MCF 10A (cell line): ENCODE measurements around the gene FAM110A. TPM values are rescaled to one million over a fixed set of nuclear protein-coding genes. Genes with fewer than 3 reads are reported as not detected.
"Not testable (repeated sequence)": the region's sequence is repeated elsewhere in the genome, so short reads cannot be mapped to it uniquely, and the experiment has no call there.

ENCODE experiments used
- BruUV-seq: library from RNA; stranded (reverse); fragments of 400-500 nt; replicated peaks from 2 replicates; lab custom pipeline; 2021; lab: Mats Ljungman, UMichigan
- CTCF ChIA-PET: fragments of 300-600 bp; sonication (Branson Sonifier 250); formaldehyde crosslinking; extraction: SDS; loops from one replicate; lab custom pipeline; 2021; ENCODE audit warnings: antibody characterized with exemption, inconsistent platforms; lab: Yijun Ruan, JAX
- POLR2A ChIA-PET: fragments of 300-600, 350-650 bp; sonication (Branson Sonifier 250); formaldehyde crosslinking; extraction: SDS; loops from one replicate; lab custom pipeline; 2020; ENCODE audit warnings: antibody characterized with exemption, inconsistent platforms; lab: Yijun Ruan, JAX
- DNase-seq: peaks from one replicate; pipeline ENCODE4 v3.0.0-alpha.2; 2018; ENCODE audit not compliant: unreplicated experiment
- H3K27ac Mint-ChIP-seq: one replicate; pipeline ENCODE4 v1.8.0; 2022; ENCODE audit warnings: mild to moderate bottlenecking, low read depth, mixed read lengths; ENCODE audit not compliant: unreplicated experiment
- H3K27me3 Mint-ChIP-seq: one replicate; pipeline ENCODE4 v1.8.0; 2022; ENCODE audit warnings: mixed read lengths; ENCODE audit not compliant: insufficient read depth, unreplicated experiment
- H3K36me3 Mint-ChIP-seq: one replicate; pipeline ENCODE4 v1.8.0; 2022; ENCODE audit warnings: mild to moderate bottlenecking, moderate library complexity, mixed read lengths; ENCODE audit not compliant: insufficient read depth, unreplicated experiment
- H3K4me1 Mint-ChIP-seq: one replicate; pipeline ENCODE4 v1.8.0; 2022; ENCODE audit warnings: mixed read lengths; ENCODE audit not compliant: insufficient read depth, unreplicated experiment
- H3K4me3 Mint-ChIP-seq: one replicate; pipeline ENCODE4 v1.8.0; 2022; ENCODE audit warnings: mild to moderate bottlenecking, moderate library complexity, mixed read lengths; ENCODE audit not compliant: unreplicated experiment
- H3K9me3 Mint-ChIP-seq: one replicate; pipeline ENCODE4 v1.8.0; 2022; ENCODE audit warnings: mixed read lengths; ENCODE audit not compliant: unreplicated experiment
- CTCF ChIP-seq: fragments of 200-600 bp; IDR thresholded peaks from one replicate; pipeline ENCODE4 v1.8.0; 2022; ENCODE audit warnings: antibody characterized with exemption, mild to moderate bottlenecking; ENCODE audit not compliant: unreplicated experiment
- intact Hi-C: fragments of 100-400 bp; cut with micrococcal nuclease; formaldehyde crosslinking; loops from 2 replicates; pipeline ENCODE4 v1.14.1; 2022
- total RNA-seq: library from RNA; stranded (reverse); gene quantifications from 2 replicates; pipeline ENCODE4 v1.2.3, GENCODE V29; 2022

FAM110A gene
- total RNA-seq, 1 experiment from 2014 or later: 13.6 TPM

GRCh38 chr20:824490-824889 lies 9.0 kb upstream of the FAM110A start:
- H3K27ac Mint-ChIP-seq: no peak overlapping the region
- TF ChIP-seq CTCF: no peak
- ChIA-PET POLR2A (interaction anchor here (0.5 kb wide), 1 partner anchor 1278 kb away, joined by 3 read pairs; no protein-coding TSS in a partner anchor), CTCF (interaction anchor here (0.7 to 2.2 kb wide), 6 partner anchors 9 to 390 kb away, joined by 3 to 18 read pairs (median 4); no protein-coding TSS in a partner anchor)
- BruUV-seq: no TSS peak
- intact Hi-C loops: no loop called here
- H3K9me3 Mint-ChIP-seq: no peaks in the 10 kb centered on the region
- no peak for DNase-seq
- no peaks in the 10 kb centered on the region for H3K36me3 Mint-ChIP-seq
- no peak overlapping the region for H3K4me3 Mint-ChIP-seq
- no peaks in the 10 kb centered on the region for H3K27me3 Mint-ChIP-seq
- H3K4me1 Mint-ChIP-seq: no peaks in the 10 kb centered on the region

- no TSS peak for BruUV-seq
- ChIA-PET POLR2A (no interaction called here), CTCF (interaction anchor here (1.2 to 2.2 kb wide), 5 partner anchors 9 to 390 kb away, joined by 3 to 18 read pairs (median 6); no protein-coding TSS in a partner anchor)
- H3K27me3 Mint-ChIP-seq: no peaks in the 10 kb centered on the region
- H3K27ac Mint-ChIP-seq: no peak overlapping the region
- H3K9me3 Mint-ChIP-seq: no peaks in the 10 kb centered on the region
- DNase-seq: no peak
- H3K4me1 Mint-ChIP-seq: no peaks in the 10 kb centered on the region
- no peaks in the 10 kb centered on the region for H3K36me3 Mint-ChIP-seq
- intact Hi-C loops: no loop called here
- no peak overlapping the region for H3K4me3 Mint-ChIP-seq
- TF ChIP-seq CTCF: no peak
Observed at GRCh38 chr20:824916-825315, 8.6 kb upstream of the FAM110A start.

GRCh38 chr20:825710-826421 lies 7.6 kb upstream of the FAM110A start:
- no peak overlapping the region for H3K4me3 Mint-ChIP-seq
- H3K27me3 Mint-ChIP-seq: no peaks in the 10 kb centered on the region
- intact Hi-C loops: no loop called here
- BruUV-seq: no TSS peak
- H3K36me3 Mint-ChIP-seq: no peaks in the 10 kb centered on the region
- H3K4me1 Mint-ChIP-seq: no peaks in the 10 kb centered on the region
- no peak overlapping the region for H3K27ac Mint-ChIP-seq
- no peak for DNase-seq
- CTCF ChIA-PET: interaction anchor here (0.9 to 8.9 kb wide), 3 partner anchors 94 to 387 kb away, joined by 3 to 99 read pairs (median 4); no protein-coding TSS in a partner anchor
- POLR2A ChIA-PET: no interaction called here
- no peaks in the 10 kb centered on the region for H3K9me3 Mint-ChIP-seq
- TF ChIP-seq CTCF: no peak

- ChIA-PET CTCF (interaction anchor here (0.5 to 8.9 kb wide), 5 partner anchors 12 to 346 kb away, joined by 3 to 99 read pairs (median 3); no protein-coding TSS in a partner anchor), POLR2A (interaction anchor here (0.7 to 1.0 kb wide), 3 partner anchors 8 to 172 kb away, joined by 3 read pairs; no protein-coding TSS in a partner anchor)
- H3K36me3 Mint-ChIP-seq: no peaks in the 10 kb centered on the region
- no peaks in the 10 kb centered on the region for H3K27me3 Mint-ChIP-seq
- intact Hi-C loops: no loop called here
- no peak for TF ChIP-seq CTCF
- no peak for DNase-seq
- BruUV-seq: no TSS peak
- no peaks in the 10 kb centered on the region for H3K9me3 Mint-ChIP-seq
- H3K4me3 Mint-ChIP-seq: no peak overlapping the region
- H3K27ac Mint-ChIP-seq: no peak overlapping the region
- no peaks in the 10 kb centered on the region for H3K4me1 Mint-ChIP-seq
Observed at GRCh38 chr20:826695-827323, 6.7 kb upstream of the FAM110A start.

- H3K36me3 Mint-ChIP-seq, H3K27me3 Mint-ChIP-seq, H3K27ac Mint-ChIP-seq, H3K9me3 Mint-ChIP-seq, DNase-seq, BruUV-seq, H3K4me1 Mint-ChIP-seq, intact Hi-C loops, H3K4me3 Mint-ChIP-seq: not testable (repeated sequence)
- ChIA-PET CTCF (interaction anchor here (0.6 to 8.9 kb wide), 4 partner anchors 10 to 676 kb away, joined by 3 to 99 read pairs (median 6); no protein-coding TSS in a partner anchor), POLR2A (interaction anchor here (1.0 kb wide), 2 partner anchors 10 to 173 kb away, joined by 3 read pairs; no protein-coding TSS in a partner anchor)
Observed at GRCh38 chr20:827981-828380, 5.5 kb upstream of the FAM110A start.
